ENCODE data around the gene SRP68. TPM values are rescaled to one million over a fixed set of nuclear protein-coding genes. Genes with fewer than 3 reads are reported as not detected.
A peak's percentile ranks its signal among the peaks of the same experiment; 100 is the strongest.

SRP68 gene
- total RNA-seq, 1 experiment from 2014 or later = 106 TPM

DNA sequence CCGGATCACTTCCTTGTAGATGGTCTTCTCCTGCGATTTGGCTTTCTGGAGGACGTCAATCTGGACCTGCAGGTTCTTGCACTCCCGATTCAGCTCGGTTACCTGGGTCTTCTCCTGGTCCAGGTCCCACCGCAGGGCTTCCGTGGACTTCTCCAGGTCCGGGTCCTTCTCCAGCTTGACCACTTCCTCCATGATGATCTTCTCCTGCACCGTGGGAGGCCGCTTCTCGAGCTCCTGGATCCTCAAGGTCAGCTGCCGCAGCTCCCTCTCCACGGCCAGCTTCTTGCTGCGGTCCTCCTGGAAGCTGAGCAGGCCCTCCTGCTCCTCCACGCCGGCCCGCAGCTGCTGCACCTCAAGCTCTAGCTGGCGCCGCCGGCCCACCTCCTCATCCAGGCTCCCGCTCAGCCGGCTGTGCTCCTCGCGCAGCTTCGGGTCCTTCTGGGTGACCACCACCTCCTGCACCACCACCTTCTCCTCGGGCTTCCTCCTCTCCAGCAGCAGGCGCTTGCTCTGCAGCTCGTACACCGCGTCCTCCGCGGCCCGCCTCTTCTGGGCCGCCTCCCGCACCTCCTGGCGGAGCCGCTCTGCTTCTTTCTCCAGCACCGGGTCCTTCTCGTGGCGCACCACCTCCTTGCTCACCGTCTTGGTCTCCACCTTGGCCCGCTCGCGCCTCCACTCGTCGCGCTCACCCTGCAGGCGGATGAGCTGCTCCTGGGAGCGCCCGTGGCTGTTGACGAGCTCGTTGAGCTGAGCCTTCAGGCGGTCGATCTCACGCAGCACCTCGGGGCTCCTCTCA, 63.5 kb downstream of the SRP68 start:
- peaks cover 6% of the 10 kb centered on the region for H3K4me1 Mint-ChIP-seq (ENCODE audit: insufficient read depth, unreplicated experiment)

DNA sequence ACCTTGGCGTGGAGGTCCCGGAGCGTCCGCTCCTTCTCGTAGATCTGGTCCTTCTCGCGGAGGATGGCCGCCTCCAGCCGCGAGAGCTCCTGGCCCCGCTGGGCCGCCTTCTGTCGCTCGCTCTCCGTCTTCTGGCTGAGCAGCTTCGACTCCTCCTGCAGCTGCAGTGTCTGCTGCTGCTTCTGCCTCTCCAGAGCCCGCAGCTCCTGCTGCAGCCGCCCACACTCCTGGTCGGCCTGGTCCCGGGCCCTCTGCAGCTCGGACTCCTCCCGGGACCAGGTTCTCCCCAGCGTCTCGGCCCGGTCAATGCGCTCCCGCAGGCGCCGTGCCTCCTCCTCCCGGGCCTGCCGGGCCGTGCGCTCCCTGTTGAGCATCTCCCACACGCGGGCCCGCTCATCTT, 64.1 kb downstream of the SRP68 start:
- intact Hi-C loops (cut with micrococcal nuclease) = loop anchor here (5.0 kb wide), 1 partner anchor 246 kb away; no protein-coding TSS in a partner anchor
- no TSS peak for BruUV-seq (replicated peaks)
- no peak overlapping the region for H3K4me3 Mint-ChIP-seq (ENCODE audit: unreplicated experiment)
- ChIA-PET POLR2A (no interaction called here), CTCF (interaction anchor here (0.6 to 1.6 kb wide), 2 partner anchors 10 to 15 kb away, joined by 3 to 4 read pairs; no protein-coding TSS in a partner anchor)
- TF ChIP-seq, protein P1, sequence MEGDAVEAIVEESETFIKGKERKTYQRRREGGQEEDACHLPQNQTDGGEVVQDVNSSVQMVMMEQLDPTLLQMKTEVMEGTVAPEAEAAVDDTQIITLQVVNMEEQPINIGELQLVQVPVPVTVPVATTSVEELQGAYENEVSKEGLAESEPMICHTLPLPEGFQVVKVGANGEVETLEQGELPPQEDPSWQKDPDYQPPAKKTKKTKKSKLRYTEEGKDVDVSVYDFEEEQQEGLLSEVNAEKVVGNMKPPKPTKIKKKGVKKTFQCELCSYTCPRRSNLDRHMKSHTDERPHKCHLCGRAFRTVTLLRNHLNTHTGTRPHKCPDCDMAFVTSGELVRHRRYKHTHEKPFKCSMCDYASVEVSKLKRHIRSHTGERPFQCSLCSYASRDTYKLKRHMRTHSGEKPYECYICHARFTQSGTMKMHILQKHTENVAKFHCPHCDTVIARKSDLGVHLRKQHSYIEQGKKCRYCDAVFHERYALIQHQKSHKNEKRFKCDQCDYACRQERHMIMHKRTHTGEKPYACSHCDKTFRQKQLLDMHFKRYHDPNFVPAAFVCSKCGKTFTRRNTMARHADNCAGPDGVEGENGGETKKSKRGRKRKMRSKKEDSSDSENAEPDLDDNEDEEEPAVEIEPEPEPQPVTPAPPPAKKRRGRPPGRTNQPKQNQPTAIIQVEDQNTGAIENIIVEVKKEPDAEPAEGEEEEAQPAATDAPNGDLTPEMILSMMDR (IDR thresholded peaks at IDR 0.05; ENCODE audit: unreplicated experiment) = no peak
- peaks cover 19% of the 10 kb centered on the region for H3K36me3 Mint-ChIP-seq (ENCODE audit: insufficient read depth, unreplicated experiment)
- DNase-seq (ENCODE audit: unreplicated experiment) = no peak
- no peak overlapping the region for H3K27ac Mint-ChIP-seq (ENCODE audit: low read depth, unreplicated experiment)
- no peaks in the 10 kb centered on the region for H3K27me3 Mint-ChIP-seq (ENCODE audit: insufficient read depth, unreplicated experiment)
- no peaks in the 10 kb centered on the region for H3K9me3 Mint-ChIP-seq (ENCODE audit: unreplicated experiment)
- H3K4me1 Mint-ChIP-seq (ENCODE audit: insufficient read depth, unreplicated experiment) = peaks cover 6% of the 10 kb centered on the region

More for the DNA sequence above, 63.5 kb downstream of the SRP68 start:
- H3K9me3 Mint-ChIP-seq (ENCODE audit: unreplicated experiment) = no peaks in the 10 kb centered on the region
- CTCF ChIA-PET = interaction anchor here (0.6 to 1.3 kb wide), 3 partner anchors 9 to 271 kb away, joined by 3 read pairs; no protein-coding TSS in a partner anchor
- no peak overlapping the region for H3K4me3 Mint-ChIP-seq (ENCODE audit: unreplicated experiment)
- H3K36me3 Mint-ChIP-seq (ENCODE audit: insufficient read depth, unreplicated experiment) = peaks cover 19% of the 10 kb centered on the region
- intact Hi-C loops (cut with micrococcal nuclease) = loop anchor here (5.0 kb wide), 1 partner anchor 247 kb away; no protein-coding TSS in a partner anchor
- no peak overlapping the region for H3K27ac Mint-ChIP-seq (ENCODE audit: low read depth, unreplicated experiment)
- TF ChIP-seq, protein P1 (IDR thresholded peaks at IDR 0.05; ENCODE audit: unreplicated experiment) = no peak
- POLR2A ChIA-PET = interaction anchor here (0.8 kb wide), 1 partner anchor 97 kb away, joined by 3 read pairs; no protein-coding TSS in a partner anchor
- no peak for DNase-seq (ENCODE audit: unreplicated experiment)
- no peaks in the 10 kb centered on the region for H3K27me3 Mint-ChIP-seq (ENCODE audit: insufficient read depth, unreplicated experiment)
- no TSS peak for BruUV-seq (replicated peaks)

DNA sequence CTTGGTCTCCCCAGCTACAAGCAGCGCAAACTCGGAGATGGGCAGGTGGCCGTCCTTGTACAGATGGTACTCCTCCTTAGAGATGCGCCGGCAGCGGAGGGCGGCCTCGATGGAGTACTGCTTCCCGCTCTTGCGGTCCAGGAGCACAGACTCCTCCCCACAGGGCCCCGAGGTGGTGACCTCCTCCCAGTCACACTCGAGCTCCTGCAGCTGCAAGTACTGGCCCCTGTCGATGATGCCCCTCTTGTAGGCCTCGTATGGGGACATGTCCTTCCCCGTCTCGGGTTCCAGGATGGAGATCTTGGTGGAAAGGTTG, 64.5 kb downstream of the SRP68 start:
- TF ChIP-seq, protein P1 (IDR thresholded peaks at IDR 0.05; ENCODE audit: unreplicated experiment) = no peak
- Mint-ChIP-seq H3K27me3 (ENCODE audit: insufficient read depth, unreplicated experiment) (no peaks in the 10 kb centered on the region), H3K9me3 (ENCODE audit: unreplicated experiment) (no peaks in the 10 kb centered on the region), H3K27ac (ENCODE audit: low read depth, unreplicated experiment) (no peak overlapping the region), H3K36me3 (ENCODE audit: insufficient read depth, unreplicated experiment) (peaks cover 19% of the 10 kb centered on the region), H3K4me3 (ENCODE audit: unreplicated experiment) (no peak overlapping the region), H3K4me1 (ENCODE audit: insufficient read depth, unreplicated experiment) (peaks cover 6% of the 10 kb centered on the region)
- DNase-seq (ENCODE audit: unreplicated experiment) = no peak
- intact Hi-C loops (cut with micrococcal nuclease) = loop anchor here (5.0 kb wide), 1 partner anchor 246 kb away; no protein-coding TSS in a partner anchor
- ChIA-PET CTCF (interaction anchor here (0.6 to 1.6 kb wide), 4 partner anchors 10 to 101 kb away, joined by 3 to 6 read pairs (median 4); no protein-coding TSS in a partner anchor), POLR2A (no interaction called here)
- no TSS peak for BruUV-seq (replicated peaks)

DNA sequence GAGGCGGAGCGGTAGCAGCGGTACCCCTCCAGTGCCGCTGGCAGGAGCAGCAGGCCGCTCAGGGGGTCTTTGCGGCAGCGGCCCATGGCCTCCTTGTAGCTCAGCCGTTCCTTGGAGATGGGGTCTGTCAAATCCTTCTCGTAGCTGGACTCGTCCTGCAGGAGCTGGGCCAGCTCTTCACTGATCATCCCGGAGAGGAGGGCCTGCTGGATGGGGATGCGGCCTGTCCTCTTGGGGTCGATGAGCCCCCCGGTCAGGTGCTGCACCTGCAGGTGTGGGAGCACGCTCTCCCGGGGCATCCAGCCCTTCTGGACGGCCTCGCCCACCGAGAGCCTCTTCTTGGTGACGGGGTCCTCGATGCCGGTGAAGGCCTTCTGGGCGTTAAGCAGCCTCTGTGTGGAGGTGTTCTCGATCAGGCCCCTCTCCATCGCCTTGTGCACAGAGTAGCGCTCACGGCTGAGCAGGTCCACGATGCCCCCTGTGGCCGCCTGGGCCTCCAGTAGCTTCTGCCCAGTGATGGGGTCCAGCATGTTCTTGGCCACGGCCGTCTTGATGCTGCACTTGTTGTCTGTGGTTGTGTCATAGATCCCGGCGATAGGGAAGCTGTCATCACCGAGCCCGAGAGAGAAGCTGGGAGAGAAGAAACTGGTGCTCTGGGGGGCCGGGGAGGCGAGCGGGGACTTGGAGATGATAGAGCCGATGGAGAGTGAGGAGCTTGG, 65.0 kb downstream of the SRP68 start:
- TF ChIP-seq, protein P1 (IDR thresholded peaks at IDR 0.05; ENCODE audit: unreplicated experiment) = no peak
- Mint-ChIP-seq H3K4me1 (ENCODE audit: insufficient read depth, unreplicated experiment) (peaks cover 6% of the 10 kb centered on the region), H3K9me3 (ENCODE audit: unreplicated experiment) (no peaks in the 10 kb centered on the region), H3K27me3 (ENCODE audit: insufficient read depth, unreplicated experiment) (no peaks in the 10 kb centered on the region), H3K4me3 (ENCODE audit: unreplicated experiment) (no peak overlapping the region), H3K36me3 (ENCODE audit: insufficient read depth, unreplicated experiment) (peaks cover 19% of the 10 kb centered on the region), H3K27ac (ENCODE audit: low read depth, unreplicated experiment) (peak overlapping the region; percentile 54)
- ChIA-PET POLR2A (interaction anchor here (0.7 kb wide), 1 partner anchor 391 kb away, joined by 3 read pairs; no protein-coding TSS in a partner anchor), CTCF (interaction anchor here (0.6 to 1.6 kb wide), 4 partner anchors 9 to 101 kb away, joined by 3 to 6 read pairs (median 4); no protein-coding TSS in a partner anchor)
- BruUV-seq (replicated peaks) = TSS peak; percentile 25
- no peak for DNase-seq (ENCODE audit: unreplicated experiment)
- intact Hi-C loops (cut with micrococcal nuclease) = loop anchor here (5.0 kb wide), 1 partner anchor 245 kb away; no protein-coding TSS in a partner anchor
